Liver (tissue), 9 donors: ENCODE results near the gene BCR. TPM values are rescaled to one million over a fixed set of nuclear protein-coding genes. Genes with fewer than 3 reads are reported as not detected.

Experiments
- DNase-seq: peaks from one replicate; pipeline ENCODE4 v3.0.0-alpha.2; 2017; ENCODE audit warnings: low spot score
- H3K27ac ChIP-seq, 2 donors: one replicate each; pipeline ENCODE4 v1.7.0; 2013; ENCODE audit warnings: inconsistent platforms in 2 of 2, low read length in 2 of 2, control low read depth in 1 of 2, low read depth in 1 of 2, mild to moderate bottlenecking in 1 of 2
- H3K27me3 ChIP-seq, 4 donors: one replicate each; pipeline versions ENCODE4 v1.6.1 to v1.7.0; 2013; ENCODE audit warnings: low read length in 3 of 4, inconsistent platforms in 1 of 4, mild to moderate bottlenecking in 1 of 4, moderate library complexity in 1 of 4; ENCODE audit not compliant: control insufficient read depth in 4 of 4, insufficient read depth in 4 of 4
- H3K36me3 ChIP-seq, 4 donors: one replicate each; pipeline versions ENCODE4 v1.6.1 to v1.7.0; 2013; ENCODE audit warnings: low read length in 3 of 4, mild to moderate bottlenecking in 3 of 4, low read depth in 1 of 4, moderate library complexity in 1 of 4; ENCODE audit not compliant: control insufficient read depth in 4 of 4, insufficient read depth in 3 of 4
- H3K4me1 ChIP-seq, 4 donors: one replicate each; pipeline versions ENCODE4 v1.6.1 to v1.7.0; 2013; ENCODE audit warnings: low read length in 3 of 4, mild to moderate bottlenecking in 3 of 4, moderate library complexity in 1 of 4; ENCODE audit not compliant: control insufficient read depth in 4 of 4, insufficient read depth in 4 of 4
- H3K4me3 ChIP-seq, 3 donors: one replicate each; pipeline versions ENCODE4 v1.6.1 to v1.7.0; 2013; ENCODE audit warnings: low read length in 3 of 3, control low read depth in 1 of 3, low read depth in 1 of 3, mild to moderate bottlenecking in 1 of 3
- H3K9ac ChIP-seq, 2 donors: one replicate each; pipeline ENCODE4 v1.7.0; 2013; ENCODE audit warnings: low read length in 2 of 2, mild to moderate bottlenecking in 2 of 2, moderate library complexity in 2 of 2, control low read depth in 1 of 2, low read depth in 1 of 2
- H3K9me3 ChIP-seq, 4 donors: one replicate each; pipeline versions ENCODE4 v1.6.1 to v1.7.0; 2013; ENCODE audit warnings: low read length in 3 of 4; ENCODE audit not compliant: control insufficient read depth in 4 of 4
- CTCF ChIP-seq: fragments of 150-350 bp; IDR thresholded peaks from 2 replicates; pipeline ENCODE4 v1.5.1; 2017; ENCODE audit warnings: improper control_type of control experiment, low read depth, low read length; ENCODE audit not compliant: missing input control
- EGR1 ChIP-seq, 2 donors: IDR thresholded peaks; 2 replicates each; pipeline ENCODE4 v1.6.1; 2016 to 2018; ENCODE audit warnings: antibody characterized with exemption in 2 of 2, low read depth in 2 of 2
- FOXA1 ChIP-seq: IDR thresholded peaks from 2 replicates; pipeline ENCODE4 v1.6.1; 2016; ENCODE audit warnings: antibody characterized with exemption
- FOXA2 ChIP-seq: IDR thresholded peaks from 2 replicates; pipeline ENCODE4 v1.6.1; 2016; ENCODE audit warnings: antibody characterized with exemption
- GABPA ChIP-seq, 2 donors: IDR thresholded peaks in 1 of 2; conservative IDR thresholded peaks in 1 of 2; 2 replicates each; pipeline ENCODE4 v1.6.1; 2016; ENCODE audit warnings: antibody characterized with exemption in 2 of 2, mild to moderate bottlenecking in 1 of 2, moderate library complexity in 1 of 2
- HNF4A ChIP-seq, 2 donors: conservative IDR thresholded peaks; 2 replicates each; pipeline ENCODE4 v1.6.1; 2016; ENCODE audit warnings: antibody characterized with exemption in 2 of 2, mild to moderate bottlenecking in 2 of 2
- HNF4G ChIP-seq: IDR thresholded peaks from 2 replicates; pipeline ENCODE4 v1.6.1; 2016; ENCODE audit warnings: antibody characterized with exemption
- JUND ChIP-seq, 2 donors: IDR thresholded peaks; 2 replicates each; pipeline ENCODE4 v1.6.1; 2016; ENCODE audit warnings: antibody characterized with exemption in 2 of 2
- MAX ChIP-seq: IDR thresholded peaks from 2 replicates; pipeline ENCODE4 v1.6.1; 2016; ENCODE audit warnings: antibody characterized with exemption
- NR2F2 ChIP-seq: IDR thresholded peaks from 2 replicates; pipeline ENCODE4 v1.6.1; 2016; ENCODE audit warnings: antibody characterized with exemption
- RAD21 ChIP-seq, 2 donors: IDR thresholded peaks; 2 replicates each; pipeline ENCODE4 v1.6.1; 2016; ENCODE audit warnings: antibody characterized with exemption in 2 of 2, mild to moderate bottlenecking in 2 of 2
- RXRA ChIP-seq, 2 donors: IDR thresholded peaks; 2 replicates each; pipeline ENCODE4 v1.6.1; 2017 to 2018; ENCODE audit warnings: antibody characterized with exemption in 2 of 2, mild to moderate bottlenecking in 1 of 2
- SP1 ChIP-seq: IDR thresholded peaks from 2 replicates; pipeline ENCODE4 v1.6.1; 2018; ENCODE audit warnings: antibody characterized with exemption, mild to moderate bottlenecking
- TAF1 ChIP-seq: conservative IDR thresholded peaks from 2 replicates; pipeline ENCODE4 v1.6.1; 2016; ENCODE audit warnings: antibody characterized with exemption, mild to moderate bottlenecking
- WGBS: extraction: QIAGEN DNeasy Blood & Tissue Kit; methylation state at CpG from one replicate; pipeline ENCODE4 v1.1.7; 2013; 5-methylcytosine and 5-hydroxymethylcytosine counted together
- polyA plus RNA-seq, 2 donors: library from polyadenylated mRNA; stranded (reverse) in 1 of 2; unstranded in 1 of 2; fragments of 200-250 nt in 1 of 2; fragments of >200 nt in 1 of 2; fragmentation: Nextera tagmentation in 1 of 2; extraction: Ambion mirVana in 1 of 2; gene quantifications; one replicate each; pipeline versions ENCODE4 v1.2.1 to v1.2.3, GENCODE V29; 2013 to 2015
- total RNA-seq, 2 donors: library from RNA; depleted of rRNA; stranded (reverse); fragments of >200 nt; gene quantifications; one replicate each; pipeline ENCODE4 v1.2.3, GENCODE V29; 2014
- TF ChIP-seq, protein P1 (sequence below): IDR thresholded peaks from 2 replicates; pipeline ENCODE4 v1.6.1; 2016; ENCODE audit warnings: antibody characterized with exemption
- TF ChIP-seq, protein P2 (sequence below): IDR thresholded peaks from 2 replicates; pipeline ENCODE4 v1.6.1; 2016; ENCODE audit warnings: antibody characterized with exemption, mild to moderate bottlenecking
- TF ChIP-seq, protein P3 (sequence below): IDR thresholded peaks from 2 replicates; pipeline ENCODE4 v1.6.1; 2016; ENCODE audit warnings: antibody characterized with exemption
- donor health status: healthy.
- donor health status: healthy.
- donor health status: healthy.
- donor health status: healthy.
- donor health status: healthy.

Gene BCR
- total and polyA plus RNA-seq, 4 donors, result 7.4 to 35.6 (median 18.3) TPM

DNA sequence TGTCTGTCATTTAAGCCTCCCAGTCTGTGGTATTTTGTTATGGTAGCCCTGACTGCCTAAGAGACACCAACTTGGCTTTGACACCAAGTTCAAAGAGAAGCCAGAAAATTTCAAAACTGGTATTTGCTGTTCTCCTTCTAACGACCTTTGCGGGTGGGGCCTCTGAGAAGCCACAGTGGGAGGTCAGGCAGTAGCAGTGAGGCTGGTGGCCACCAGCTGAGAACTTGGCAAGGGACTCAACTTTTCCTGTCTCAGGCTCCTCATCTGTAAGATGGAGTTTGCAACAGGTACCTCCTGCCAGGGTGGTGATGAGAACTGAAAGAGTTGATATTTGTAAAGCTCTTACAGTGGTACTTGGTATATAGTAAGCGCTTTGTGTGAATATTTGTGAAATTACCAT, 183.4 kb downstream of the BCR start:
- no peak overlapping the region for H3K4me3 ChIP-seq
- WGBS, result 55% methylated on average over 3 of the region's 3 CpGs
- H3K27me3 ChIP-seq, result no peaks in the 10 kb centered on the region

GRCh38 chr22:23364389-23364788, 184.1 kb downstream of the BCR start:
- no peak overlapping the region for H3K4me3 ChIP-seq
- H3K4me1 ChIP-seq, result no peaks in the 10 kb centered on the region
- no peak overlapping the region for H3K27ac ChIP-seq
- no peaks in the 10 kb centered on the region for H3K9me3 ChIP-seq
- no peak for DNase-seq
- H3K9ac ChIP-seq, result no peak overlapping the region
- H3K27me3 ChIP-seq, result no peaks in the 10 kb centered on the region
- H3K36me3 ChIP-seq, result no peaks in the 10 kb centered on the region
- 58% methylated on average over 3 of the region's 3 CpGs for WGBS
- TF ChIP-seq RAD21 (IDR thresholded peaks at IDR 0.05) (no peak), EGR1 (IDR thresholded peaks at IDR 0.05; ENCODE audit: low read depth in 2 of 2) (no peak), RXRA (IDR thresholded peaks at IDR 0.05) (no peak), GABPA (IDR thresholded peaks at IDR 0.05 in 1 of 2, conservative IDR thresholded peaks at IDR 0.05 in 1 of 2) (no peak), HNF4A (conservative IDR thresholded peaks at IDR 0.05) (no peak), FOXA2 (no peak), MAX (no peak), TAF1 (no peak), FOXA1 (no peak), SP1 (no peak), JUND (IDR thresholded peaks at IDR 0.05) (no peak), NR2F2 (no peak), HNF4G (no peak)
- TF ChIP-seq, protein P1, sequence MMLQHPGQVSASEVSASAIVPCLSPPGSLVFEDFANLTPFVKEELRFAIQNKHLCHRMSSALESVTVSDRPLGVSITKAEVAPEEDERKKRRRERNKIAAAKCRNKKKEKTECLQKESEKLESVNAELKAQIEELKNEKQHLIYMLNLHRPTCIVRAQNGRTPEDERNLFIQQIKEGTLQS, result no peak
- TF ChIP-seq, protein P2, sequence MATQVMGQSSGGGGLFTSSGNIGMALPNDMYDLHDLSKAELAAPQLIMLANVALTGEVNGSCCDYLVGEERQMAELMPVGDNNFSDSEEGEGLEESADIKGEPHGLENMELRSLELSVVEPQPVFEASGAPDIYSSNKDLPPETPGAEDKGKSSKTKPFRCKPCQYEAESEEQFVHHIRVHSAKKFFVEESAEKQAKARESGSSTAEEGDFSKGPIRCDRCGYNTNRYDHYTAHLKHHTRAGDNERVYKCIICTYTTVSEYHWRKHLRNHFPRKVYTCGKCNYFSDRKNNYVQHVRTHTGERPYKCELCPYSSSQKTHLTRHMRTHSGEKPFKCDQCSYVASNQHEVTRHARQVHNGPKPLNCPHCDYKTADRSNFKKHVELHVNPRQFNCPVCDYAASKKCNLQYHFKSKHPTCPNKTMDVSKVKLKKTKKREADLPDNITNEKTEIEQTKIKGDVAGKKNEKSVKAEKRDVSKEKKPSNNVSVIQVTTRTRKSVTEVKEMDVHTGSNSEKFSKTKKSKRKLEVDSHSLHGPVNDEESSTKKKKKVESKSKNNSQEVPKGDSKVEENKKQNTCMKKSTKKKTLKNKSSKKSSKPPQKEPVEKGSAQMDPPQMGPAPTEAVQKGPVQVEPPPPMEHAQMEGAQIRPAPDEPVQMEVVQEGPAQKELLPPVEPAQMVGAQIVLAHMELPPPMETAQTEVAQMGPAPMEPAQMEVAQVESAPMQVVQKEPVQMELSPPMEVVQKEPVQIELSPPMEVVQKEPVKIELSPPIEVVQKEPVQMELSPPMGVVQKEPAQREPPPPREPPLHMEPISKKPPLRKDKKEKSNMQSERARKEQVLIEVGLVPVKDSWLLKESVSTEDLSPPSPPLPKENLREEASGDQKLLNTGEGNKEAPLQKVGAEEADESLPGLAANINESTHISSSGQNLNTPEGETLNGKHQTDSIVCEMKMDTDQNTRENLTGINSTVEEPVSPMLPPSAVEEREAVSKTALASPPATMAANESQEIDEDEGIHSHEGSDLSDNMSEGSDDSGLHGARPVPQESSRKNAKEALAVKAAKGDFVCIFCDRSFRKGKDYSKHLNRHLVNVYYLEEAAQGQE, result no peak
- TF ChIP-seq, protein P3, sequence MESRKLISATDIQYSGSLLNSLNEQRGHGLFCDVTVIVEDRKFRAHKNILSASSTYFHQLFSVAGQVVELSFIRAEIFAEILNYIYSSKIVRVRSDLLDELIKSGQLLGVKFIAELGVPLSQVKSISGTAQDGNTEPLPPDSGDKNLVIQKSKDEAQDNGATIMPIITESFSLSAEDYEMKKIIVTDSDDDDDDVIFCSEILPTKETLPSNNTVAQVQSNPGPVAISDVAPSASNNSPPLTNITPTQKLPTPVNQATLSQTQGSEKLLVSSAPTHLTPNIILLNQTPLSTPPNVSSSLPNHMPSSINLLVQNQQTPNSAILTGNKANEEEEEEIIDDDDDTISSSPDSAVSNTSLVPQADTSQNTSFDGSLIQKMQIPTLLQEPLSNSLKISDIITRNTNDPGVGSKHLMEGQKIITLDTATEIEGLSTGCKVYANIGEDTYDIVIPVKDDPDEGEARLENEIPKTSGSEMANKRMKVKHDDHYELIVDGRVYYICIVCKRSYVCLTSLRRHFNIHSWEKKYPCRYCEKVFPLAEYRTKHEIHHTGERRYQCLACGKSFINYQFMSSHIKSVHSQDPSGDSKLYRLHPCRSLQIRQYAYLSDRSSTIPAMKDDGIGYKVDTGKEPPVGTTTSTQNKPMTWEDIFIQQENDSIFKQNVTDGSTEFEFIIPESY, result no peak

More for the DNA sequence above, 183.4 kb downstream of the BCR start:
- Histone ChIP-seq H3K4me1 (no peaks in the 10 kb centered on the region), H3K27ac (no peak overlapping the region), H3K9ac (no peak overlapping the region), H3K36me3 (no peaks in the 10 kb centered on the region), H3K9me3 (no peaks in the 10 kb centered on the region)
- no peak for DNase-seq
- TF ChIP-seq CTCF, result no peak
- TF ChIP-seq, protein P3, result no peak
- TF ChIP-seq RXRA (IDR thresholded peaks at IDR 0.05), result peak in 1 of 2 donors; percentile 15
- no peak for TF ChIP-seq FOXA1
